ENCODE data around the gene PGBD2. TPM values are rescaled to one million over a fixed set of nuclear protein-coding genes. Genes with fewer than 3 reads are reported as not detected.

The PGBD2 gene
- total and polyA plus RNA-seq, 9 of the 15 experiments (the other 6 are each of a cell fraction or from before 2014, with no cell fraction given), result 11.9 to 21.8 (median 14.7) TPM

DNA sequence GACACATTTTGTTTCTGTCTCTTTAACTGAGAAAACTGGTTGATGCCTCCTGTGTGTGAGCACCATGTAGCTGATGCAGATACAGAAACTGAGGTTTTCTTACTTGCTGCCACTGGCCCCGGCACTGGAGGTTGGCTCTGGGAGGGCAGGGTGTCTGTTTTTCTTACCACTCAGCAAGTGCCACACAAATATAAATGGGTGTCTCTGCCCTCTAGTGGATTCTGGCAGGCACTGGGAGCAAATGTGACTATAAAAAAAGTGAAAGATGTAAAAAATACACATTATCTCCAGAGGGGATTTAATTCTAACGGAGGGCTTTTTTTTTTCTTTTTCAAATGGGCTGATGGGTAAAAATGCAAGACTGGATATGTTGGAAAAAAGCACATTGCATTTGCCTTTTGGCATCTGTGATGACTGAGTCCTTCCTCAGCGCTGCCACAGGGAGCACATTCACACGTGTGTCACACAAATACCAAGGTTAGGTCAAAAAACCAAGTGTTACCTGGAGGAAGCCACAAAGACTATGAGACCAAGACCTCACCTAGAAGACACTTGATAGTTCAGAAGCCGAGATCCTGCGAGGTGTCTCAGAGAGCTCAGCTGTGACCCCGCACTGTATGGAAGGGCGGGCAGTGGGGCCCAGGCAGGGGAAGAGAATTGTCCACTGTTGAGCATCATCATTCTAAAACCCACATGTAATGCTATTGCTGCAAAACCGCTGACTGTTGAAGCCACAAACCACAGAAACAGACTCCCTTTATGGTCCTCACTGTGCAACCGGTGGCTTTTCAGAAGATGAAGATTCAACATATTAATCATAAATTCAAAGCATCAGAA, 18.9 kb downstream of the PGBD2 start (continued):
- TF ChIP-seq, protein P1, sequence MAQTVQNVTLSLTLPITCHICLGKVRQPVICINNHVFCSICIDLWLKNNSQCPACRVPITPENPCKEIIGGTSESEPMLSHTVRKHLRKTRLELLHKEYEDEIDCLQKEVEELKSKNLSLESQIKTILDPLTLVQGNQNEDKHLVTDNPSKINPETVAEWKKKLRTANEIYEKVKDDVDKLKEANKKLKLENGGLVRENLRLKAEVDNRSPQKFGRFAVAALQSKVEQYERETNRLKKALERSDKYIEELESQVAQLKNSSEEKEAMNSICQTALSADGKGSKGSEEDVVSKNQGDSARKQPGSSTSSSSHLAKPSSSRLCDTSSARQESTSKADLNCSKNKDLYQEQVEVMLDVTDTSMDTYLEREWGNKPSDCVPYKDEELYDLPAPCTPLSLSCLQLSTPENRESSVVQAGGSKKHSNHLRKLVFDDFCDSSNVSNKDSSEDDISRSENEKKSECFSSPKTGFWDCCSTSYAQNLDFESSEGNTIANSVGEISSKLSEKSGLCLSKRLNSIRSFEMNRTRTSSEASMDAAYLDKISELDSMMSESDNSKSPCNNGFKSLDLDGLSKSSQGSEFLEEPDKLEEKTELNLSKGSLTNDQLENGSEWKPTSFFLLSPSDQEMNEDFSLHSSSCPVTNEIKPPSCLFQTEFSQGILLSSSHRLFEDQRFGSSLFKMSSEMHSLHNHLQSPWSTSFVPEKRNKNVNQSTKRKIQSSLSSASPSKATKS (CRISPR knock-in tag; IDR thresholded peaks at IDR 0.05), result no peak
- no peak for TF ChIP-seq ZNF121 (CRISPR knock-in tag; conservative IDR thresholded peaks at IDR 0.05)
- TF ChIP-seq SMARCE1 (IDR thresholded peaks at IDR 0.05), result no peak
- TF ChIP-seq POLR3A (IDR thresholded peaks at IDR 0.05; ENCODE audit: borderline replicate concordance, extremely low read depth, insufficient read depth, insufficient read length), result no peak
- no peak for TF ChIP-seq ZNF146 (CRISPR knock-in tag; IDR thresholded peaks at IDR 0.05; ENCODE audit: unreplicated experiment)
- peak; percentile 69 for TF ChIP-seq LCOR (CRISPR knock-in tag; IDR thresholded peaks at IDR 0.05)
- 0 out of 2 replicates have a peak, but pooled peaks have one; percentile 19 for TF ChIP-seq MYNN (IDR thresholded peaks at IDR 0.05)
- TF ChIP-seq MYNN (CRISPR knock-in tag; IDR thresholded peaks at IDR 0.05), result no peak
- TF ChIP-seq TBP (optimal IDR thresholded peaks at IDR 0.05; ENCODE audit: low read depth, low read length), result no peak
- no peak for TF ChIP-seq FOXJ2 (tag; IDR thresholded peaks at IDR 0.05)
- TF ChIP-seq HDAC2 (IDR thresholded peaks at IDR 0.05), result no peak
- TF ChIP-seq, protein P2, sequence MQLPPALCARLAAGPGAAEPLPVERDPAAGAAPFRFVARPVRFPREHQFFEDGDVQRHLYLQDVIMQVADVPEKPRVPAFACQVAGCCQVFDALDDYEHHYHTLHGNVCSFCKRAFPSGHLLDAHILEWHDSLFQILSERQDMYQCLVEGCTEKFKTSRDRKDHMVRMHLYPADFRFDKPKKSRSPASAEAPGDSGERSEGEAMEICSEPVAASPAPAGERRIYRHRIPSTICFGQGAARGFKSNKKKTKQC (CRISPR knock-in tag; IDR thresholded peaks at IDR 0.05), result no peak
- TF ChIP-seq ATF4 (CRISPR knock-in tag; IDR thresholded peaks at IDR 0.05), result no peak
- no peak for TF ChIP-seq PHTF2 (CRISPR knock-in tag; IDR thresholded peaks at IDR 0.05)
- TF ChIP-seq ZNF263 (CRISPR knock-in tag; IDR thresholded peaks at IDR 0.05; ENCODE audit: borderline replicate concordance), result peak; percentile 24; the same call in 1 of the 2 replicates
- TF ChIP-seq, protein P3, sequence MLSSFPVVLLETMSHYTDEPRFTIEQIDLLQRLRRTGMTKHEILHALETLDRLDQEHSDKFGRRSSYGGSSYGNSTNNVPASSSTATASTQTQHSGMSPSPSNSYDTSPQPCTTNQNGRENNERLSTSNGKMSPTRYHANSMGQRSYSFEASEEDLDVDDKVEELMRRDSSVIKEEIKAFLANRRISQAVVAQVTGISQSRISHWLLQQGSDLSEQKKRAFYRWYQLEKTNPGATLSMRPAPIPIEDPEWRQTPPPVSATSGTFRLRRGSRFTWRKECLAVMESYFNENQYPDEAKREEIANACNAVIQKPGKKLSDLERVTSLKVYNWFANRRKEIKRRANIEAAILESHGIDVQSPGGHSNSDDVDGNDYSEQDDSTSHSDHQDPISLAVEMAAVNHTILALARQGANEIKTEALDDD (IDR thresholded peaks at IDR 0.05), result no peak
- TF ChIP-seq GABPA (tag; conservative IDR thresholded peaks at IDR 0.05; ENCODE audit: low read depth), result no peak
- TF ChIP-seq L3MBTL2 (IDR thresholded peaks at IDR 0.05), result no peak
- TF ChIP-seq RAD21 (CRISPR knock-in tag; conservative IDR thresholded peaks at IDR 0.05 in 1 of 2, IDR thresholded peaks at IDR 0.05 in 1 of 2), result peak; percentile 38 to 65
- no peak for TF ChIP-seq ARID3B (CRISPR knock-in tag; IDR thresholded peaks at IDR 0.05; ENCODE audit: borderline replicate concordance)
- no peak for TF ChIP-seq HOXB6 (CRISPR knock-in tag; IDR thresholded peaks at IDR 0.05; ENCODE audit: borderline replicate concordance)
- no peak for TF ChIP-seq LARP7 (IDR thresholded peaks at IDR 0.05)
- no peak for TF ChIP-seq HMG20A (CRISPR knock-in tag; conservative IDR thresholded peaks at IDR 0.05)
- no peak for TF ChIP-seq ZNF24 (IDR thresholded peaks at IDR 0.05)
